ENCODE data around the gene GLP1R.

The GLP1R gene

DNA sequence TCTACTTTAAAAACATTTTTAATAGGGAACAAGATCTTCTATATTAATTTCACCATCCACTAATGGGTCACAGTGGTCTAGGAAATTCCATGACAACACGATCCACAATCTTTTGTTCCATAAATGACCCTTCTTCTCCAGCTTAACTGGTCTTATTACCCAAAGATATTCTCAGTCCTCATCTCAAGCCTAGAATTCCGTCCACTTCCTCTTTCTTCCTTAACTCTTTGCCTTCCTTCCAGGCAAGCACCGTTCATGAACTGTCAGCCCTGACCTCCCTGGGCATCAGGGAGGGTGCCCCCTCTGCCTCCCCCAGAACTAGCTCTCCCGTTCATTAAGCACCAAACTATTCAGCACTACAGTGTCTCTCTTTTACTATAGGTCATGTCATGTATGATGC is 58.5 kb downstream of the GLP1R start:
- no peak overlapping the region for H2AFZ ChIP-seq (ENCODE audit: low read depth, low read length, severe bottlenecking)
- no peak overlapping the region for H3K4me3 ChIP-seq (ENCODE audit: insufficient read depth, low read length, poor library complexity, severe bottlenecking)
- H3K4me2 ChIP-seq (ENCODE audit: low read depth, low read length, poor library complexity, severe bottlenecking), result no peak overlapping the region
- H3F3A ChIP-seq (ENCODE audit: insufficient read depth), result no peaks in the 10 kb centered on the region
- no peaks in the 10 kb centered on the region for H3K9me3 ChIP-seq (ENCODE audit: insufficient read depth, low read length)
- 0 out of 2 replicates have a peak, but pooled peaks cover 2% of the 10 kb centered on the region for H3K36me3 ChIP-seq (ENCODE audit: low read length)
- H3K9me2 ChIP-seq (replicated peaks; ENCODE audit: insufficient read depth, low read length), result no peaks in the 10 kb centered on the region
- H4K20me1 ChIP-seq (ENCODE audit: low read depth, low read length), result no peaks in the 10 kb centered on the region
- no peaks in the 10 kb centered on the region for H3K79me2 ChIP-seq (ENCODE audit: insufficient read depth, low read length)
- no peak overlapping the region for H3K9ac ChIP-seq (ENCODE audit: low read length)
- TF ChIP-seq, protein P1, sequence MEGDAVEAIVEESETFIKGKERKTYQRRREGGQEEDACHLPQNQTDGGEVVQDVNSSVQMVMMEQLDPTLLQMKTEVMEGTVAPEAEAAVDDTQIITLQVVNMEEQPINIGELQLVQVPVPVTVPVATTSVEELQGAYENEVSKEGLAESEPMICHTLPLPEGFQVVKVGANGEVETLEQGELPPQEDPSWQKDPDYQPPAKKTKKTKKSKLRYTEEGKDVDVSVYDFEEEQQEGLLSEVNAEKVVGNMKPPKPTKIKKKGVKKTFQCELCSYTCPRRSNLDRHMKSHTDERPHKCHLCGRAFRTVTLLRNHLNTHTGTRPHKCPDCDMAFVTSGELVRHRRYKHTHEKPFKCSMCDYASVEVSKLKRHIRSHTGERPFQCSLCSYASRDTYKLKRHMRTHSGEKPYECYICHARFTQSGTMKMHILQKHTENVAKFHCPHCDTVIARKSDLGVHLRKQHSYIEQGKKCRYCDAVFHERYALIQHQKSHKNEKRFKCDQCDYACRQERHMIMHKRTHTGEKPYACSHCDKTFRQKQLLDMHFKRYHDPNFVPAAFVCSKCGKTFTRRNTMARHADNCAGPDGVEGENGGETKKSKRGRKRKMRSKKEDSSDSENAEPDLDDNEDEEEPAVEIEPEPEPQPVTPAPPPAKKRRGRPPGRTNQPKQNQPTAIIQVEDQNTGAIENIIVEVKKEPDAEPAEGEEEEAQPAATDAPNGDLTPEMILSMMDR (IDR thresholded peaks at IDR 0.05; ENCODE audit: insufficient read depth, low read length, poor library complexity, severe bottlenecking), result no peak
- no peak for TF ChIP-seq EZH2phosphoT487 (conservative IDR thresholded peaks at IDR 0.05; ENCODE audit: low read length)
- no peak overlapping the region for H3K27ac ChIP-seq (ENCODE audit: low read depth, low read length)
- H3K27me3 ChIP-seq (ENCODE audit: low read length), result no peaks in the 10 kb centered on the region

DNA sequence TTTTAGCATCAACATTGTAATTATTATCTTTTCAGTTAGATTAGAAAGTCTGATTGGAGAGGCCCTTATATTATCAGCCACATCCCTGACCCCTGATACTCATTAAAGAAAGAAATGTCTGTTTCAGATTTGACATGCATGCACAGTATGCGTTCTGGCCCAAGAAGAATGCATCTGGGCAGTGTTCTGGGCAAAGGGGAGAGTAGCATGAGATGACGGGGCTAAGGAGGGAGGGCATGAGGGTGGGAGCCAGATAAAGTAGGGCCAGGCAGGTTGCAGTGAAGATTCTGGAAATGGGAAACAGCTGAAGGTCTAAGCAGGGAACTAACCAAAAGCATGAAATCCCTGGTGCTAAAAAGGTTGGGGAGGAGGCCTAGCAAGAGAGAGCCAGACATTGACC is 59.1 kb downstream of the GLP1R start:
- no peaks in the 10 kb centered on the region for H3F3A ChIP-seq (ENCODE audit: insufficient read depth)
- no peak overlapping the region for H2AFZ ChIP-seq (ENCODE audit: low read depth, low read length, severe bottlenecking)
- no peak overlapping the region for H3K27ac ChIP-seq (ENCODE audit: low read depth, low read length)
- 0 out of 2 replicates have a peak, but pooled peaks cover 2% of the 10 kb centered on the region for H3K36me3 ChIP-seq (ENCODE audit: low read length)
- no peaks in the 10 kb centered on the region for H3K79me2 ChIP-seq (ENCODE audit: insufficient read depth, low read length)
- no peak overlapping the region for H3K4me2 ChIP-seq (ENCODE audit: low read depth, low read length, poor library complexity, severe bottlenecking)
- H4K20me1 ChIP-seq (ENCODE audit: low read depth, low read length), result no peaks in the 10 kb centered on the region
- H3K9me2 ChIP-seq (replicated peaks; ENCODE audit: insufficient read depth, low read length), result no peaks in the 10 kb centered on the region
- no peaks in the 10 kb centered on the region for H3K27me3 ChIP-seq (ENCODE audit: low read length)
- no peak overlapping the region for H3K4me3 ChIP-seq (ENCODE audit: insufficient read depth, low read length, poor library complexity, severe bottlenecking)
- H3K9ac ChIP-seq (ENCODE audit: low read length), result no peak overlapping the region
- TF ChIP-seq EZH2phosphoT487 (conservative IDR thresholded peaks at IDR 0.05; ENCODE audit: low read length), result no peak
- TF ChIP-seq, protein P1 (IDR thresholded peaks at IDR 0.05; ENCODE audit: insufficient read depth, low read length, poor library complexity, severe bottlenecking), result no peak
- no peaks in the 10 kb centered on the region for H3K9me3 ChIP-seq (ENCODE audit: insufficient read depth, low read length)

DNA sequence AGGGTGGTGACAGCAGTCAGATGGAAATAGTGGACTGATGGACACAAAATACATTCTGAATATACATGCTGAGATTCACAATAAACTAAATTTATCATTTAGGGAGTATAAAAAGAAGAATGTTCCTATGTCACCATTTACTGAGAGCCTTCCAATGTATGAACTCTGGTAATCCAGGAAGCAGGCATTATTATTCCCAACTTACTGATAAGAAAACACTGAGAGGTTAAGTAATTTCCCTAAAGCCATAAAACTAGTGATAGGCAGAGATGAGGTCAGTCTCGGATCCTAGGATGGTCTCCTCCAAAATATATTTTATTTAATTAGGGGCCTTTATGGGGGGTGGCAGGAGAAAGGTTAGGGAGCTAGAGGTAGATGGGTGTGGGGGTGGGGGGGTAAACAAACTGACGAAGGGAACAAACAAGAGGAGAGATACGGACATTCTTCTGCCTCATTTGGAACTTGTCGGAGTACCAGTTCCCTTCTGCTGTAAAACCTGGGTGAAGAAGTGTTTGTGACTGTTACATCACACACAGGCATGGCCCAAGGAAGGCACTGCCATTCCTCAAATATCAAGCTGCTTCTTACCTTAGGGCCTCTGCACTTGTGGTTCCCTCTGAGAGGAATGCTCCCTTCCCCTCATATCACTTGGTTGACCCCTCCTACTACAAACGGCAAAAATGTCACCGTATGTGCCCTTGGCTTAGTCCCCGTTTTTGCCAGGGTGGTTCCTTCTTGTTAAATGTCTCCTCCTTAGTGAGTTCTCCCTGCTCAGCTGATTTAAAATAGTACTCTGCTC is 59.7 kb downstream of the GLP1R start:
- Histone ChIP-seq H3K27ac (ENCODE audit: low read depth, low read length) (no peak overlapping the region), H3K36me3 (ENCODE audit: low read length) (0 out of 2 replicates have a peak, but pooled peaks cover 2% of the 10 kb centered on the region), H3K79me2 (ENCODE audit: insufficient read depth, low read length) (no peaks in the 10 kb centered on the region), H2AFZ (ENCODE audit: low read depth, low read length, severe bottlenecking) (no peak overlapping the region), H3K9ac (ENCODE audit: low read length) (no peak overlapping the region), H3K9me2 (replicated peaks; ENCODE audit: insufficient read depth, low read length) (no peaks in the 10 kb centered on the region), H3K27me3 (ENCODE audit: low read length) (no peaks in the 10 kb centered on the region), H4K20me1 (ENCODE audit: low read depth, low read length) (no peaks in the 10 kb centered on the region), H3K4me2 (ENCODE audit: low read depth, low read length, poor library complexity, severe bottlenecking) (no peak overlapping the region), H3K4me3 (ENCODE audit: insufficient read depth, low read length, poor library complexity, severe bottlenecking) (no peak overlapping the region), H3K9me3 (ENCODE audit: insufficient read depth, low read length) (no peaks in the 10 kb centered on the region), H3F3A (ENCODE audit: insufficient read depth) (no peaks in the 10 kb centered on the region)
- no peak for TF ChIP-seq EZH2phosphoT487 (conservative IDR thresholded peaks at IDR 0.05; ENCODE audit: low read length)
- TF ChIP-seq, protein P1 (IDR thresholded peaks at IDR 0.05; ENCODE audit: insufficient read depth, low read length, poor library complexity, severe bottlenecking), result no peak
